ENCODE measurements around the gene CDK19. TPM values are rescaled to one million over a fixed set of nuclear protein-coding genes. Genes with fewer than 3 reads are reported as not detected.

The CDK19 gene
- 17.7 and 24.3 TPM in 2 replicates for total RNA-seq (2022)
- percentile 71 among the genes with signal in this experiment for Bru-seq, nascent RNA
- BruChase-seq, experiment 1, labeled RNA remaining after a 6-hour chase = percentile 72 among the genes with signal in this experiment
- percentile 73 among the genes with signal in this experiment for BruChase-seq, experiment 2, labeled RNA remaining after a 2-hour chase
- long read RNA-seq, full-length matches to known transcripts = 1 of 3 reads
- long read RNA-seq, partial matches to known transcripts = 0 of 3 reads
- long read RNA-seq, other reads (novel, unspliced or antisense) = 2 of 3 reads

GRCh38 chr6:110815411-110816409 is at the start of gene CDK19:
CDK19 (minus strand) TSS chr6:110815469; CDS start chr6:110815136, 333 bp downstream.
- CTCF ChIA-PET = interaction anchor here (0.7 to 2.5 kb wide), 11 partner anchors 13 to 197 kb away, joined by 4 to 11 read pairs (median 5); partner anchors contain the start of gene AMD1
- H3K4me1 Mint-ChIP-seq (ENCODE audit: low read depth, unreplicated experiment) = peaks cover 17% of the 10 kb centered on the region
- intact Hi-C loops (cut with micrococcal nuclease; ENCODE audit: unreplicated experiment) = loop anchor here (2.0 to 10.0 kb wide), 3 partner anchors 59 to 291 kb away; partner anchors contain the start of gene AMD1
- TSS peak; percentile 72 for BruUV-seq (replicated peaks)
- H3K9me3 Mint-ChIP-seq (ENCODE audit: low read depth, unreplicated experiment) = no peaks in the 10 kb centered on the region
- peak within 1 kb of the TSS; percentile 91 for H3K4me3 Mint-ChIP-seq (ENCODE audit: low read depth, unreplicated experiment)
- H3K36me3 Mint-ChIP-seq (ENCODE audit: insufficient read depth, unreplicated experiment) = peaks cover 27% of the 10 kb centered on the region
- H3K27me3 Mint-ChIP-seq (ENCODE audit: unreplicated experiment) = no peaks in the 10 kb centered on the region
- peak within 1 kb of the TSS; percentile 91 for H3K27ac Mint-ChIP-seq (ENCODE audit: unreplicated experiment)
- TF ChIP-seq, protein P1, sequence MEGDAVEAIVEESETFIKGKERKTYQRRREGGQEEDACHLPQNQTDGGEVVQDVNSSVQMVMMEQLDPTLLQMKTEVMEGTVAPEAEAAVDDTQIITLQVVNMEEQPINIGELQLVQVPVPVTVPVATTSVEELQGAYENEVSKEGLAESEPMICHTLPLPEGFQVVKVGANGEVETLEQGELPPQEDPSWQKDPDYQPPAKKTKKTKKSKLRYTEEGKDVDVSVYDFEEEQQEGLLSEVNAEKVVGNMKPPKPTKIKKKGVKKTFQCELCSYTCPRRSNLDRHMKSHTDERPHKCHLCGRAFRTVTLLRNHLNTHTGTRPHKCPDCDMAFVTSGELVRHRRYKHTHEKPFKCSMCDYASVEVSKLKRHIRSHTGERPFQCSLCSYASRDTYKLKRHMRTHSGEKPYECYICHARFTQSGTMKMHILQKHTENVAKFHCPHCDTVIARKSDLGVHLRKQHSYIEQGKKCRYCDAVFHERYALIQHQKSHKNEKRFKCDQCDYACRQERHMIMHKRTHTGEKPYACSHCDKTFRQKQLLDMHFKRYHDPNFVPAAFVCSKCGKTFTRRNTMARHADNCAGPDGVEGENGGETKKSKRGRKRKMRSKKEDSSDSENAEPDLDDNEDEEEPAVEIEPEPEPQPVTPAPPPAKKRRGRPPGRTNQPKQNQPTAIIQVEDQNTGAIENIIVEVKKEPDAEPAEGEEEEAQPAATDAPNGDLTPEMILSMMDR (IDR thresholded peaks at IDR 0.05; ENCODE audit: unreplicated experiment) = no peak
- peak; percentile 98 for DNase-seq

GRCh38 chr6:110864824-110865223 is 49.6 kb upstream of the CDK19 start:
- TF ChIP-seq, protein P1 (IDR thresholded peaks at IDR 0.05; ENCODE audit: unreplicated experiment) = no peak
- Mint-ChIP-seq H3K4me3 (ENCODE audit: low read depth, unreplicated experiment) (no peak overlapping the region), H3K27ac (ENCODE audit: unreplicated experiment) (no peak overlapping the region), H3K9me3 (ENCODE audit: low read depth, unreplicated experiment) (no peaks in the 10 kb centered on the region), H3K36me3 (ENCODE audit: insufficient read depth, unreplicated experiment) (no peaks in the 10 kb centered on the region), H3K4me1 (ENCODE audit: low read depth, unreplicated experiment) (no peaks in the 10 kb centered on the region), H3K27me3 (ENCODE audit: unreplicated experiment) (no peaks in the 10 kb centered on the region)
- CTCF ChIA-PET = no interaction called here
- DNase-seq = no peak
- intact Hi-C loops (cut with micrococcal nuclease; ENCODE audit: unreplicated experiment) = no loop called here
- no TSS peak for BruUV-seq (replicated peaks)

DNA sequence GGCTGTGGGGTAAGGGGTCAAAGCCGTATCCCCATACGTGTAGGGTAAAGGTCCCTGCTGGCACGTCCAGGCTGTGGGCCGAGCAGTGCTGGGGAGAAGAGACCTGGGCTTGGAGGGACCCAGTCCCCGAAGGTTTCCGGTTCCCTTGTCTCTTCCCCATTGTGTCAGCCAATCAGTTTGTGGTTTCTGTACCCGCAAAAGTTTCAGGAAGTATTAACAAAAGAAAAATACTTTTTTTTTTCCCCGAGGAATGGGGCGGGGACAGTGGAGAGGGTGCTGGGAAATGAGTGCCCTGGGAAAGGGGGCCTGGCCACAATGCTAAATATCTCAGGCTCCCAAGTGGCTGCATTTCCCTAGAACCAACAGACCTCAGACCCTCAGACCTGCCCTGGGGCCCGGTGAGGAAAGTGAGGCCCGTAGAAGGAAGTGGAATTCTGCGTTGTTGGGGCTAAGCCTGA is 44.1 kb upstream of the CDK19 start:
- TF ChIP-seq, protein P1 (IDR thresholded peaks at IDR 0.05; ENCODE audit: unreplicated experiment) = no peak
- intact Hi-C loops (cut with micrococcal nuclease; ENCODE audit: unreplicated experiment) = no loop called here
- no peak overlapping the region for H3K27ac Mint-ChIP-seq (ENCODE audit: unreplicated experiment)
- H3K4me1 Mint-ChIP-seq (ENCODE audit: low read depth, unreplicated experiment) = no peaks in the 10 kb centered on the region
- CTCF ChIA-PET = no interaction called here
- H3K36me3 Mint-ChIP-seq (ENCODE audit: insufficient read depth, unreplicated experiment) = no peaks in the 10 kb centered on the region
- DNase-seq = no peak
- H3K9me3 Mint-ChIP-seq (ENCODE audit: low read depth, unreplicated experiment) = no peaks in the 10 kb centered on the region
- no TSS peak for BruUV-seq (replicated peaks)
- H3K4me3 Mint-ChIP-seq (ENCODE audit: low read depth, unreplicated experiment) = no peak overlapping the region
- H3K27me3 Mint-ChIP-seq (ENCODE audit: unreplicated experiment) = no peaks in the 10 kb centered on the region

DNA sequence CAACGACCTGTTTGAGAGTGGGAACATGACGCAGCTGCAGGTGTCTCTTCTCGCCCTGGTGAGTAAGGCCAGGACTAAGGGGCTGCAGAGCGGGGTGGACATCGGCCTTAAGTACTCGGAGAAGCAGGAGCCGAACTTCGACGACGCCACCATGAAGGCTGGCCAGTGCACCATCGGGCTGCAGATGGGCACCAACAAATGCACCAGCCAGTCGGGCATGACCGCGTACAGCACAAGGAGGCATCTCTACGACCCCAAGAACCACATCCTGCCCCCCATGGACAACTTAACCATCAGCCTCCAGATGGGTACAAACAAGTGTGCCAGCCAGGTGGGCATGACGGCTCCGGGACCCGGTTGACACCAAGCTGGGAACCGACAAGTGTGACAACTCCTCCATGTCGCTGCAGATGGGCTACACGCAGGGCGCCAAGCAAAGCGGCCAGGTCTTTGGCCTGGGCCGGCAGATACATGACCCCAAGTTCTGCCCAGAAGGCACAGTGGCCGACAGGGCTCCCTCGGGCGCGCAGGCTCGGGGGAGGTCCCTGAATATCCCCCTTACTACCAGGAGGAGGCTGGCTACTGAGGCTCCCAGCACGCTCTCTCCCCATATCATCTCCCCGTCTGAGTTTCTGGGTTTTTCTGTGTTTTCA is 43.4 kb upstream of the CDK19 start:
- CTCF ChIA-PET = no interaction called here
- Mint-ChIP-seq H3K9me3 (ENCODE audit: low read depth, unreplicated experiment) (no peaks in the 10 kb centered on the region), H3K36me3 (ENCODE audit: insufficient read depth, unreplicated experiment) (no peaks in the 10 kb centered on the region), H3K4me1 (ENCODE audit: low read depth, unreplicated experiment) (no peaks in the 10 kb centered on the region), H3K27ac (ENCODE audit: unreplicated experiment) (no peak overlapping the region), H3K4me3 (ENCODE audit: low read depth, unreplicated experiment) (no peak overlapping the region), H3K27me3 (ENCODE audit: unreplicated experiment) (no peaks in the 10 kb centered on the region)
- TF ChIP-seq, protein P1 (IDR thresholded peaks at IDR 0.05; ENCODE audit: unreplicated experiment) = no peak
- intact Hi-C loops (cut with micrococcal nuclease; ENCODE audit: unreplicated experiment) = no loop called here
- no TSS peak for BruUV-seq (replicated peaks)
- no peak for DNase-seq
